KOPT-K1 (cell line): ENCODE measurements around the gene OTOG.

Experiments
- H3K27ac ChIP-seq: fragments of 200-600 bp; sonication (generic); 2 replicates; pipeline ENCODE4 v1.5.1; 2016; ENCODE audit warnings: antibody characterized with exemption, mild to moderate bottlenecking, low read depth, low read length; ENCODE audit not compliant: poor library complexity, severe bottlenecking
- H3K36me3 ChIP-seq: fragments of 200-600 bp; sonication (generic); 2 replicates; pipeline ENCODE4 v1.5.1; 2017; ENCODE audit warnings: antibody characterized with exemption, mild to moderate bottlenecking, low read length, moderate library complexity; ENCODE audit not compliant: insufficient read depth
- H3K9me3 ChIP-seq: fragments of 200-600 bp; sonication (generic); 2 replicates; pipeline ENCODE4 v1.5.1; 2017; ENCODE audit warnings: antibody characterized with exemption, low read length, mild to moderate bottlenecking; ENCODE audit not compliant: insufficient read depth, poor library complexity, severe bottlenecking

Gene OTOG

GRCh38 chr11:17547051-17547577, at the start of gene OTOG:
Gene OTOG, plus strand, starts transcription at chr11:17547259. Its CDS starts 114 bp downstream, at chr11:17547373.
- no peaks in the 10 kb centered on the region for H3K36me3 ChIP-seq
- H3K9me3 ChIP-seq, result no peaks in the 10 kb centered on the region
- no peak within 1 kb of the TSS for H3K27ac ChIP-seq

DNA sequence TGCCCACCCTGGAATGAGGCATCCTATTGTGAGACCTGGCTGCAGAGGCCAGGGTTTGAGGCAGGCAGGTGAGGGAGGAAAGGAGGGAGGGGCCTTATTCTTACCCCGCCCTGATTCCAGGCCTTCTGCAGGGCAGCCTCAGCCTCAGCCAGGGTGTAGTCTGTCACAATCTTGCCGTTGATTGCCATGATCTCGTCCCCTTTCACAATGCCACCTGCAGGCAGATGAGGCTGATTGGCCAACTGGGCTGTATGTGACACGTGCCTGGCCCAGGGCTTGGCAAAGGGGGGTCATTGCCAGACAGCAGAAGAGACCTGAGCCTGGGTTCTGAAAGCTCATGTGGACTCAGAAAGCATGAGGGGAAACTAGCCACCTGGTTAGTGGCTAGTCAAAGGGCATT, 49.0 kb upstream of the OTOG start:
- H3K9me3 ChIP-seq, result no peaks in the 10 kb centered on the region
- H3K27ac ChIP-seq, result peak overlapping the region; percentile 1
- no peaks in the 10 kb centered on the region for H3K36me3 ChIP-seq

GRCh38 chr11:17498475-17498874, 48.6 kb upstream of the OTOG start:
- Histone ChIP-seq H3K9me3 (no peaks in the 10 kb centered on the region), H3K27ac (peak overlapping the region; percentile 1), H3K36me3 (no peaks in the 10 kb centered on the region)

DNA sequence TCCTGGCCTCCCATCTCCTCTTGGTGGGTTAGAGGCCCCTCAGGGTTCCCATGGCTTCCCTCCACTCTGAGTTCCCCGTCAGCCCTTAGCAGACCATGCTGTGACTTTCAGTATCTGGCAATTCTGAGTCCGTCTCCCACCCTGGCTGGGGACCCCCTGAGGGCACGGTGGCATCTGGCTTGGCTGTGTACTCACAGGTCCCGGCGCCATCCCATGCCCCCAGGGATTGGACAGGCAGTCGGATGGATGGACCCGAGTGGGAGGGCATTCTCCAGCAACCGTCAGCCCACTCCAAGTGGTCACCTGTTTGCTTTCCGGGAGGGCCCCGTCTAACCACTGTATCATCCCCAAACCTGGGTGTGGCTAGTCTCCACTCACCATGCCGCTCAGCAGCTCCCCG, 46.4 kb upstream of the OTOG start:
- Histone ChIP-seq H3K9me3 (no peaks in the 10 kb centered on the region), H3K36me3 (no peaks in the 10 kb centered on the region), H3K27ac (no peak overlapping the region)

DNA sequence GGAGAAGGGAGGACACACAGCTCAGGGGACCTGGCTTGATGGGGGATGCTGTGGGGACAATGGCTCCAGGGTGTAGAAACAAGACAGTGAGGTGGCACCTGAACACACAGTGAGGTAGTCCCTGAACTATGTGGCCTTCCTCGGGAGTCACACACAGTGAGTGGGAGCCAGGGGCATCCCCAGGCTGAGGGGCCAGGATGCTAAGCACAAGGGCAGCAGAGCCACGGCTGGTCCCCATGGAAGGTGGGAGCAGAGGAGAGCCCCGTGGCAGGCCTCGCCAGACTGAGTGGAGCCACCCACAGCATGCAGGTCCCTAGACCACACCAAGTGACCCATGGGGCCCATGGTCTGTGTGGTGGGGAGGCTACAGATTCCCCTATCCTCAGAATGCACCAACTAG, 44.4 kb upstream of the OTOG start:
- no peaks in the 10 kb centered on the region for H3K9me3 ChIP-seq
- peak overlapping the region; percentile 45 for H3K27ac ChIP-seq
- H3K36me3 ChIP-seq, result no peaks in the 10 kb centered on the region

- no peaks in the 10 kb centered on the region for H3K9me3 ChIP-seq
- H3K27ac ChIP-seq, result peak overlapping the region; percentile 45
- no peaks in the 10 kb centered on the region for H3K36me3 ChIP-seq
These were observed 42.5 kb upstream of the OTOG start for GRCh38 chr11:17504330-17505107.

DNA sequence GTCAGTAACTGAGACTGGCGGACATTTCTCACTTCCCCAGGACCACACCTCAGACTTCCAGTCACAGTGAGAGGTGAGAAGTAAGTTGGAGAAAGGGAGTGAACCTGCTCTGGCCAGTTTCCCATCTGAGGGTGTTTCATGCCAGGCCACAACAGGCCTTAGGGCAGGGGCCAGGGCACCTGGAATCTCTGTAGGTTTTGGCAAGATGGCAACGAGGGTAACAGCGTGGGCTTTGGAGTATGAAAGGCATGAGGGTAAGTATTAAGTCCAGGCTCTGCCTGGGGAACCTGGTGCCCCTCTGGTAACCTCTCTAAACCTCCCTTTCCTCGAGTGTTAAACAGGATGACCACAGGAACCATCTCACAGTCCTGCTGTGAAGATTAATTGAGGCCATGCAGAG, 41.9 kb upstream of the OTOG start:
- H3K27ac ChIP-seq, result no peak overlapping the region
- no peaks in the 10 kb centered on the region for H3K36me3 ChIP-seq
- no peaks in the 10 kb centered on the region for H3K9me3 ChIP-seq

DNA sequence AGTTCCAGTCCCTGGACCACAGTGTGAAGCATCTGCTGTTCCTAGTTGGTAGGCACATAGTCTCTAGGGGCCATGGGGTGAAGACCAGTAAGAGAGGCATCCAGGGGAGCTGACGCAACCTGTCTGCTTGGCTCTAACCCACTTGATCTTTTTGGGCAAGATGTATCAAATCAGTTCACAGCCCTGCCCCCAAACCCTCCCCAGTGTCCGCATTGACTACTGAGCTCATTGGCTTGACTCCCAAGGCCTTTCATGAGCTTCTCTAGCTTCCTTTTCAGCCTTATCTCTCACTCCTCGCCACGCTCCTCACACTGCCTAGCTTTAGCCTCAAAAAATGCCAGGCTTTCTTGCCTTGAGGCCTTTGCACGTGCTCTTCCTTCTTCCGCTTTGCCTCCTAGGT, 40.7 kb upstream of the OTOG start:
- Histone ChIP-seq H3K27ac (no peak overlapping the region), H3K9me3 (no peaks in the 10 kb centered on the region), H3K36me3 (no peaks in the 10 kb centered on the region)

DNA sequence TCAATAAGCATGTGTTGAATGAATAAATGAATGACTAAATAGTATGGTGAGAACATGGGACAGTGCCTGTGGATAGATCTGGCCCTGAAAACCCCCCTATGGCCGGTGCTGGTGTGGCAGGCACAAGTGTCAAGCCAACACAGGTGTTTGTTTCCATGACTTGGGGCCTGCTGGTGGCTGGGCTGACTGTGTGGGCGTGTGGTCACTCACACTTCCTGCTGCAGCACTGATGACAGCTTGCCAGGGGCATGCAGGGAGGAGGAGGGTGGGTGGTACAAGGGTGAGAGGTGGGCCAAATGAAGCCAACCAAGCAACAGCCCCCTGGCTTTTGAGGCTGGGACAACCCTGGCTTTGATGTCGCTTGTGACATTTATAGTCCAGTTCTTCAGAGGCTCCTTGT, 40.1 kb upstream of the OTOG start:
- H3K27ac ChIP-seq, result no peak overlapping the region

GRCh38 chr11:17507773-17508172, 39.3 kb upstream of the OTOG start:
- no peaks in the 10 kb centered on the region for H3K9me3 ChIP-seq
- H3K36me3 ChIP-seq, result no peaks in the 10 kb centered on the region
- H3K27ac ChIP-seq, result no peak overlapping the region

More for the DNA sequence above, 40.1 kb upstream of the OTOG start:
- no peaks in the 10 kb centered on the region for H3K9me3 ChIP-seq
- H3K36me3 ChIP-seq, result no peaks in the 10 kb centered on the region

- Histone ChIP-seq H3K27ac (no peak overlapping the region), H3K36me3 (no peaks in the 10 kb centered on the region), H3K9me3 (no peaks in the 10 kb centered on the region)
These were observed 38.8 kb upstream of the OTOG start for GRCh38 chr11:17508306-17508705.

GRCh38 chr11:17508791-17509190, 38.3 kb upstream of the OTOG start:
- Histone ChIP-seq H3K36me3 (no peaks in the 10 kb centered on the region), H3K27ac (no peak overlapping the region), H3K9me3 (no peaks in the 10 kb centered on the region)

- Histone ChIP-seq H3K36me3 (no peaks in the 10 kb centered on the region), H3K9me3 (no peaks in the 10 kb centered on the region), H3K27ac (no peak overlapping the region)
These were observed 36.4 kb upstream of the OTOG start for GRCh38 chr11:17510507-17511206.

- Histone ChIP-seq H3K27ac (no peak overlapping the region), H3K36me3 (no peaks in the 10 kb centered on the region), H3K9me3 (no peaks in the 10 kb centered on the region)
These were observed 35.5 kb upstream of the OTOG start for GRCh38 chr11:17511571-17511970.

- H3K9me3 ChIP-seq, result no peaks in the 10 kb centered on the region
- H3K27ac ChIP-seq, result no peak overlapping the region
These were observed 35.0 kb upstream of the OTOG start for GRCh38 chr11:17512101-17512500.

More at GRCh38 chr11:17512101-17512500, 35.0 kb upstream of the OTOG start:
- H3K36me3 ChIP-seq, result no peaks in the 10 kb centered on the region
